ENCODE results near the gene FASN. TPM values are rescaled to one million over a fixed set of nuclear protein-coding genes. Genes with fewer than 3 reads are reported as not detected.

Gene FASN
- total and polyA plus RNA-seq, 2 of the 13 experiments (the other 11 are each of a cell fraction or from before 2014, with no cell fraction given) = 51.7 to 101 TPM

- TF ChIP-seq MED13 (CRISPR knock-in tag; IDR thresholded peaks at IDR 0.05) (no peak), SOX5 (CRISPR knock-in tag; IDR thresholded peaks at IDR 0.05; ENCODE audit: borderline replicate concordance) (no peak), RFX3 (CRISPR knock-in tag; IDR thresholded peaks at IDR 0.05) (no peak), GPN1 (CRISPR knock-in tag; IDR thresholded peaks at IDR 0.05; ENCODE audit: borderline replicate concordance) (no peak), GRHL1 (CRISPR knock-in tag; conservative IDR thresholded peaks at IDR 0.05) (no peak), TARDBP (CRISPR knock-in tag; IDR thresholded peaks at IDR 0.05) (no peak), ZBTB10 (CRISPR knock-in tag; IDR thresholded peaks at IDR 0.05; ENCODE audit: borderline replicate concordance) (no peak), MBNL3 (CRISPR knock-in tag; conservative IDR thresholded peaks at IDR 0.05) (no peak), ZFP82 (CRISPR knock-in tag; IDR thresholded peaks at IDR 0.05; ENCODE audit: borderline replicate concordance) (no peak), ZNF510 (CRISPR knock-in tag; IDR thresholded peaks at IDR 0.05; ENCODE audit: low read depth) (no peak), CBX2 (IDR thresholded peaks at IDR 0.05; ENCODE audit: low read depth, low read length) (no peak), CBX2 (CRISPR knock-in tag; IDR thresholded peaks at IDR 0.05; ENCODE audit: low read depth) (no peak), KLF11 (CRISPR knock-in tag; IDR thresholded peaks at IDR 0.05) (no peak), HIVEP1 (CRISPR knock-in tag; IDR thresholded peaks at IDR 0.05) (no peak), ZNF282 (IDR thresholded peaks at IDR 0.05; ENCODE audit: partially characterized antibody) (no peak), ZNF878 (CRISPR knock-in tag; IDR thresholded peaks at IDR 0.05) (no peak), ZNF556 (CRISPR knock-in tag; IDR thresholded peaks at IDR 0.05; ENCODE audit: borderline replicate concordance) (no peak), BRCA1 (CRISPR knock-in tag; IDR thresholded peaks at IDR 0.05) (no peak), NR2F1 (CRISPR knock-in tag; IDR thresholded peaks at IDR 0.05) (no peak; a peak in 1 of 4 replicates), ZNF766 (CRISPR knock-in tag; IDR thresholded peaks at IDR 0.05; ENCODE audit: borderline replicate concordance) (peak; percentile 29; the same call in 1 of the 2 replicates), ZNF790 (CRISPR knock-in tag; IDR thresholded peaks at IDR 0.05; ENCODE audit: borderline replicate concordance) (no peak), AKAP8 (CRISPR knock-in tag; IDR thresholded peaks at IDR 0.05) (peak; percentile 100)
- TF ChIP-seq, protein P1, sequence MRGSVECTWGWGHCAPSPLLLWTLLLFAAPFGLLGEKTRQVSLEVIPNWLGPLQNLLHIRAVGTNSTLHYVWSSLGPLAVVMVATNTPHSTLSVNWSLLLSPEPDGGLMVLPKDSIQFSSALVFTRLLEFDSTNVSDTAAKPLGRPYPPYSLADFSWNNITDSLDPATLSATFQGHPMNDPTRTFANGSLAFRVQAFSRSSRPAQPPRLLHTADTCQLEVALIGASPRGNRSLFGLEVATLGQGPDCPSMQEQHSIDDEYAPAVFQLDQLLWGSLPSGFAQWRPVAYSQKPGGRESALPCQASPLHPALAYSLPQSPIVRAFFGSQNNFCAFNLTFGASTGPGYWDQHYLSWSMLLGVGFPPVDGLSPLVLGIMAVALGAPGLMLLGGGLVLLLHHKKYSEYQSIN (CRISPR knock-in tag; IDR thresholded peaks at IDR 0.05; ENCODE audit: borderline replicate concordance) = no peak
- TF ChIP-seq, protein P2, sequence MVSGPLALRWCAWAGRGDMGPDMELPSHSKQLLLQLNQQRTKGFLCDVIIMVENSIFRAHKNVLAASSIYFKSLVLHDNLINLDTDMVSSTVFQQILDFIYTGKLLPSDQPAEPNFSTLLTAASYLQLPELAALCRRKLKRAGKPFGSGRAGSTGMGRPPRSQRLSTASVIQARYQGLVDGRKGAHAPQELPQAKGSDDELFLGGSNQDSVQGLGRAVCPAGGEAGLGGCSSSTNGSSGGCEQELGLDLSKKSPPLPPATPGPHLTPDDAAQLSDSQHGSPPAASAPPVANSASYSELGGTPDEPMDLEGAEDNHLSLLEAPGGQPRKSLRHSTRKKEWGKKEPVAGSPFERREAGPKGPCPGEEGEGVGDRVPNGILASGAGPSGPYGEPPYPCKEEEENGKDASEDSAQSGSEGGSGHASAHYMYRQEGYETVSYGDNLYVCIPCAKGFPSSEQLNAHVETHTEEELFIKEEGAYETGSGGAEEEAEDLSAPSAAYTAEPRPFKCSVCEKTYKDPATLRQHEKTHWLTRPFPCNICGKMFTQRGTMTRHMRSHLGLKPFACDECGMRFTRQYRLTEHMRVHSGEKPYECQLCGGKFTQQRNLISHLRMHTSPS (CRISPR knock-in tag; IDR thresholded peaks at IDR 0.05; ENCODE audit: low read depth) = no peak
Measured at GRCh38 chr17:82076785-82077591, 21.0 kb downstream of the FASN start (continued).

All from HepG2 (cell line).